MM.1S (cell line): ENCODE data around the gene PTPRB.

Experiments
- DNase-seq: peaks from one replicate; pipeline ENCODE4 v3.0.0-alpha.2; 2015
- H2AFZ ChIP-seq: fragments of 300-600 bp; sonication (generic); 2 replicates; pipeline ENCODE4 v1.6.0; 2016; ENCODE audit warnings: antibody characterized with exemption, low read length
- H3F3A ChIP-seq: fragments of 300-600 bp; sonication (generic); 2 replicates; pipeline ENCODE4 v1.6.1; 2016; ENCODE audit warnings: mild to moderate bottlenecking, antibody characterized with exemption, low read length, moderate library complexity, mixed read lengths; ENCODE audit not compliant: insufficient read depth
- H3K27ac ChIP-seq: fragments of 300-600 bp; sonication (generic); 2 replicates; pipeline ENCODE4 v1.5.1; 2016; ENCODE audit warnings: mild to moderate bottlenecking, low read length
- H3K27me3 ChIP-seq: fragments of 300-600 bp; sonication (generic); replicated peaks from 2 replicates; pipeline ENCODE4 v1.6.0; 2016; ENCODE audit warnings: low read length; ENCODE audit not compliant: insufficient read depth
- H3K36me3 ChIP-seq: fragments of 300-600 bp; sonication (generic); replicated peaks from 2 replicates; pipeline ENCODE4 v1.6.1; 2016; ENCODE audit warnings: mild to moderate bottlenecking, low read length, mixed read lengths; ENCODE audit not compliant: insufficient read depth
- H3K4me1 ChIP-seq: fragments of 300-600 bp; sonication (generic); 2 replicates; pipeline ENCODE4 v1.6.1; 2016; ENCODE audit warnings: low read length, mixed read lengths
- H3K4me2 ChIP-seq: fragments of 300-600 bp; sonication (generic); 2 replicates; pipeline ENCODE4 v1.6.0; 2016; ENCODE audit warnings: low read depth, low read length
- H3K4me3 ChIP-seq: fragments of 300-600 bp; sonication (generic); 2 replicates; pipeline ENCODE4 v1.5.1; 2016; ENCODE audit warnings: low read length, mixed read lengths
- H3K79me2 ChIP-seq: fragments of 300-600 bp; sonication (generic); 2 replicates; pipeline ENCODE4 v1.6.1; 2016; ENCODE audit warnings: mixed run types, low read length, mixed read lengths
- H3K9ac ChIP-seq: fragments of 300-600 bp; sonication (generic); 2 replicates; pipeline ENCODE4 v1.6.1; 2016; ENCODE audit warnings: low read length, mixed read lengths
- H3K9me2 ChIP-seq: fragments of 300-600 bp; sonication (generic); replicated peaks from 2 replicates; pipeline ENCODE4 v1.6.1; 2016; ENCODE audit warnings: mild to moderate bottlenecking, low read length, mixed read lengths; ENCODE audit not compliant: insufficient read depth
- H3K9me3 ChIP-seq: fragments of 300-600 bp; sonication (generic); replicated peaks from 2 replicates; pipeline ENCODE4 v1.6.1; 2016; ENCODE audit warnings: mild to moderate bottlenecking, low read length, mixed read lengths; ENCODE audit not compliant: insufficient read depth
- H4K20me1 ChIP-seq: fragments of 300-600 bp; sonication (generic); 2 replicates; pipeline ENCODE4 v1.6.1; 2016; ENCODE audit warnings: mild to moderate bottlenecking, low read length, moderate library complexity, mixed read lengths; ENCODE audit not compliant: insufficient read depth
- EZH2 ChIP-seq: fragments of 300-600 bp; sonication (generic); optimal IDR thresholded peaks from 2 replicates; pipeline ENCODE3; 2017; ENCODE audit warnings: low read depth, mild to moderate bottlenecking, antibody characterized with exemption, low read length, mixed read lengths
- EZH2phosphoT487 ChIP-seq: fragments of 300-600 bp; sonication (generic); IDR thresholded peaks from 2 replicates; pipeline ENCODE4 v1.6.1; 2018; ENCODE audit warnings: antibody characterized with exemption, low read length
- TF ChIP-seq, protein P1 (sequence below): fragments of 300-600 bp; sonication (generic); IDR thresholded peaks from 2 replicates; pipeline ENCODE4 v1.5.1; 2016; ENCODE audit warnings: antibody characterized with exemption, low read length, mixed read lengths

The PTPRB gene

DNA sequence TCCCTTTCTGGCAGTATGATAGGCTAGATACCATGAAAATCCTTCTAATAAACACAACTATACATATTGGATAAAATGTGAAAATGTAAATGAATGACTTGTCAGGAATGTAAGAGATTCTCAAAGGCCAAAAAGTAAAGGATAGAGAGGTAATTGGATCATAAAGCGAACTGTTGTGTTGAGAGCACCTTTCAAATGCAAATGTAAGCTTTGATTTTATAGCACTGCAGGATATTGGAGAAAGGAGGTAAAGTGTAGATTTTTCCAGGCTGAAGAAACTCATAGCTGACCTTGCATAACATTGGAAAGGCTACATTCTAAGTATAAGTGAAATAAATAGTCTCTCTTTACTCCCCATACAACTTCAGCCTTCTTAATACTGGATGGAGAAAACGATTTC is 54.0 kb downstream of the PTPRB start:
- peaks cover 13% of the 10 kb centered on the region for H3K4me1 ChIP-seq
- no peaks in the 10 kb centered on the region for H3K9me2 ChIP-seq
- H4K20me1 ChIP-seq = no peaks in the 10 kb centered on the region
- H3K4me3 ChIP-seq = no peak overlapping the region
- no peaks in the 10 kb centered on the region for H3K79me2 ChIP-seq
- no peak overlapping the region for H3K9ac ChIP-seq
- no peaks in the 10 kb centered on the region for H3K36me3 ChIP-seq
- TF ChIP-seq, protein P1, sequence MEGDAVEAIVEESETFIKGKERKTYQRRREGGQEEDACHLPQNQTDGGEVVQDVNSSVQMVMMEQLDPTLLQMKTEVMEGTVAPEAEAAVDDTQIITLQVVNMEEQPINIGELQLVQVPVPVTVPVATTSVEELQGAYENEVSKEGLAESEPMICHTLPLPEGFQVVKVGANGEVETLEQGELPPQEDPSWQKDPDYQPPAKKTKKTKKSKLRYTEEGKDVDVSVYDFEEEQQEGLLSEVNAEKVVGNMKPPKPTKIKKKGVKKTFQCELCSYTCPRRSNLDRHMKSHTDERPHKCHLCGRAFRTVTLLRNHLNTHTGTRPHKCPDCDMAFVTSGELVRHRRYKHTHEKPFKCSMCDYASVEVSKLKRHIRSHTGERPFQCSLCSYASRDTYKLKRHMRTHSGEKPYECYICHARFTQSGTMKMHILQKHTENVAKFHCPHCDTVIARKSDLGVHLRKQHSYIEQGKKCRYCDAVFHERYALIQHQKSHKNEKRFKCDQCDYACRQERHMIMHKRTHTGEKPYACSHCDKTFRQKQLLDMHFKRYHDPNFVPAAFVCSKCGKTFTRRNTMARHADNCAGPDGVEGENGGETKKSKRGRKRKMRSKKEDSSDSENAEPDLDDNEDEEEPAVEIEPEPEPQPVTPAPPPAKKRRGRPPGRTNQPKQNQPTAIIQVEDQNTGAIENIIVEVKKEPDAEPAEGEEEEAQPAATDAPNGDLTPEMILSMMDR = no peak
- TF ChIP-seq EZH2phosphoT487 (no peak), EZH2 (no peak)
- DNase-seq = no peak
- H3K4me2 ChIP-seq = no peak overlapping the region
- no peaks in the 10 kb centered on the region for H3K27me3 ChIP-seq
- no peak overlapping the region for H3K27ac ChIP-seq
- no peaks in the 10 kb centered on the region for H3K9me3 ChIP-seq
- H2AFZ ChIP-seq = no peak overlapping the region
- H3F3A ChIP-seq = no peaks in the 10 kb centered on the region

DNA sequence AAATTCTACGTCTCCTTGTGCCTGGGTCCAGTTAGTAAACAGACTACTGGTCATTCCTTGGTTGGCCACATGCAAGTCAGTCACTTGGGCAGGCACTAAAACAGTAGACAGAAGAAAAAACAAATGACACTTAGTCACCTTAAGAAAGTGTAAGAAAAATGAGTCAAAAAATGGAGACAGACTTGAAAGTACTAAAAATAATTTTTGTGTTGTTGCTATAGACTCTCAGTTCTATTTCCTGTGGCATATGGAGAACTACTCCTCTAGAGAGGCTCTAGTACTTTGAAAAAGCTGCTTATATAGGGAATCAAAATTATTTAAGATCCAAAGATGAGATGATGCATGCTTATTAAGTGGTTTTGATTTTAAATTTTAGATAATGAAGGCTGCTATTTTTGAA is 56.0 kb downstream of the PTPRB start:
- no peaks in the 10 kb centered on the region for H3K79me2 ChIP-seq
- no peaks in the 10 kb centered on the region for H3K36me3 ChIP-seq
- peak overlapping the region; percentile 75 for H3K4me2 ChIP-seq
- H3K4me3 ChIP-seq = no peak overlapping the region
- H3K9me2 ChIP-seq = no peaks in the 10 kb centered on the region
- peak overlapping the region; percentile 46; the same call in 1 of the 2 replicates for H3K27ac ChIP-seq
- H3F3A ChIP-seq = no peaks in the 10 kb centered on the region
- H3K9ac ChIP-seq = no peak overlapping the region
- peaks cover 13% of the 10 kb centered on the region for H3K4me1 ChIP-seq
- DNase-seq = peak; percentile 32
- H4K20me1 ChIP-seq = no peaks in the 10 kb centered on the region
- no peaks in the 10 kb centered on the region for H3K27me3 ChIP-seq
- peak overlapping the region; percentile 77 for H2AFZ ChIP-seq
- no peaks in the 10 kb centered on the region for H3K9me3 ChIP-seq
- TF ChIP-seq EZH2 (no peak), EZH2phosphoT487 (no peak)
- TF ChIP-seq, protein P1 = no peak

DNA sequence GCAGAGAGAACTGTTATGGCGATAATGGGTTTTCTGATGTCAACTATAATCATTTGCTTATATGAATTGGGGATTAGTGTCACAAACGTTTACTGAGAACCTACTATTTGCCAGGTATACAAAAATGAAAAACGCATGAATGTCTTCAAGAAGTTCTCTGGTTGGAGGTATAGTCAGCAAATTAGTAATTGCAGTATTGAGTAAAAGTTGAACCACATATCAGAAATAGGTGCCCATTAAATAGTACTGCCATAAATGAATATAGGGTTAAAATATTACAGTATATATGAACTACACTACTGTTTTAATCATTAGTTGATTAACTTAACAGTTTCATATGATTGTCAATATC is 60.0 kb downstream of the PTPRB start:
- no peaks in the 10 kb centered on the region for H3K27me3 ChIP-seq
- TF ChIP-seq, protein P1 = no peak
- TF ChIP-seq EZH2 (no peak), EZH2phosphoT487 (no peak)

More for the DNA sequence above, 60.0 kb downstream of the PTPRB start:
- Histone ChIP-seq H3K36me3 (no peaks in the 10 kb centered on the region), H4K20me1 (no peaks in the 10 kb centered on the region), H3K4me2 (no peak overlapping the region), H3K79me2 (no peaks in the 10 kb centered on the region), H3F3A (no peaks in the 10 kb centered on the region), H2AFZ (no peak overlapping the region), H3K9ac (no peak overlapping the region), H3K9me2 (no peaks in the 10 kb centered on the region), H3K4me1 (peaks cover 13% of the 10 kb centered on the region), H3K4me3 (no peak overlapping the region), H3K27ac (no peak overlapping the region), H3K9me3 (no peaks in the 10 kb centered on the region)
- DNase-seq = no peak
